Activated CD4-positive, alpha-beta memory T cell treated with anti-CD3 and anti-CD28 coated beads, Interleukin-2, amount 10 ng/mL, durations not matched to agents 7 days and 5 days (primary cell): Measurements from ENCODE around the gene EMSY. TPM values are rescaled to one million over a fixed set of nuclear protein-coding genes. Genes with fewer than 3 reads are reported as not detected.
A peak's percentile ranks its signal among the peaks of the same experiment; 100 is the strongest.

Experiments used
- CTCF ChIA-PET: fragments of 350-600 bp; sonication (Branson Sonifier 250); formaldehyde crosslinking; loops from one replicate; lab custom pipeline; 2021; ENCODE audit warnings: antibody characterized with exemption, inconsistent platforms; lab: Charles Lee
- POLR2A ChIA-PET: fragments of 350-600 bp; sonication (Branson Sonifier 250); formaldehyde crosslinking; loops from one replicate; lab custom pipeline; 2021; ENCODE audit warnings: antibody characterized with exemption; lab: Charles Lee
- DNase-seq: peaks from one replicate; pipeline ENCODE4 v3.0.0-alpha.2; 2020
- H3K27ac Mint-ChIP-seq: one replicate; pipeline ENCODE4 v1.8.0; 2021; ENCODE audit warnings: mild to moderate bottlenecking, mixed read lengths
- H3K27me3 Mint-ChIP-seq: one replicate; pipeline ENCODE4 v1.8.0; 2021; ENCODE audit warnings: mixed read lengths
- H3K36me3 Mint-ChIP-seq: one replicate; pipeline ENCODE4 v1.8.0; 2021; ENCODE audit warnings: low read depth, mixed read lengths
- H3K4me1 Mint-ChIP-seq: one replicate; pipeline ENCODE4 v1.8.0; 2021; ENCODE audit warnings: mixed read lengths
- H3K4me3 Mint-ChIP-seq: one replicate; pipeline ENCODE4 v1.8.0; 2021; ENCODE audit warnings: mild to moderate bottlenecking, mixed read lengths
- H3K9me3 Mint-ChIP-seq: one replicate; pipeline ENCODE4 v1.8.0; 2021; ENCODE audit warnings: mixed read lengths
- total RNA-seq, 2 experiments: library from RNA; stranded (reverse); gene quantifications; one replicate each; pipeline ENCODE4 v1.2.3, GENCODE V29; 2021

The EMSY gene
- total RNA-seq, 2 experiments from 2014 or later, result 33.9 to 35.5 TPM

- no peak overlapping the region for H3K27ac Mint-ChIP-seq
- H3K4me1 Mint-ChIP-seq, result peaks cover 44% of the 10 kb centered on the region
- H3K4me3 Mint-ChIP-seq, result no peak overlapping the region
- peaks cover 6% of the 10 kb centered on the region for H3K9me3 Mint-ChIP-seq
- H3K36me3 Mint-ChIP-seq, result peaks cover 8% of the 10 kb centered on the region
- peaks cover 3% of the 10 kb centered on the region for H3K27me3 Mint-ChIP-seq
- ChIA-PET POLR2A (interaction anchor here (1.3 to 1.6 kb wide), 2 partner anchors 10 to 86 kb away, joined by 4 to 9 read pairs; no protein-coding TSS in a partner anchor), CTCF (interaction anchor here (0.6 to 2.0 kb wide), 14 partner anchors 9 to 181 kb away, joined by 3 to 13 read pairs (median 4); no protein-coding TSS in a partner anchor)
- DNase-seq, result peak; percentile 21
These were observed 153.6 kb downstream of the EMSY start for GRCh38 chr11:76598426-76598839.

- H3K9me3 Mint-ChIP-seq, result peaks cover 5% of the 10 kb centered on the region
- ChIA-PET POLR2A (interaction anchor here (0.6 to 1.6 kb wide), 3 partner anchors 11 to 85 kb away, joined by 3 to 9 read pairs (median 4); no protein-coding TSS in a partner anchor), CTCF (interaction anchor here (0.6 to 2.0 kb wide), 14 partner anchors 8 to 180 kb away, joined by 3 to 13 read pairs (median 4); no protein-coding TSS in a partner anchor)
- DNase-seq, result peak; percentile 16
- H3K4me3 Mint-ChIP-seq, result no peak overlapping the region
- H3K27me3 Mint-ChIP-seq, result peaks cover 1% of the 10 kb centered on the region
- peaks cover 8% of the 10 kb centered on the region for H3K36me3 Mint-ChIP-seq
- H3K4me1 Mint-ChIP-seq, result peaks cover 39% of the 10 kb centered on the region
- H3K27ac Mint-ChIP-seq, result no peak overlapping the region
These were observed 154.5 kb downstream of the EMSY start for GRCh38 chr11:76599041-76600013.

DNA sequence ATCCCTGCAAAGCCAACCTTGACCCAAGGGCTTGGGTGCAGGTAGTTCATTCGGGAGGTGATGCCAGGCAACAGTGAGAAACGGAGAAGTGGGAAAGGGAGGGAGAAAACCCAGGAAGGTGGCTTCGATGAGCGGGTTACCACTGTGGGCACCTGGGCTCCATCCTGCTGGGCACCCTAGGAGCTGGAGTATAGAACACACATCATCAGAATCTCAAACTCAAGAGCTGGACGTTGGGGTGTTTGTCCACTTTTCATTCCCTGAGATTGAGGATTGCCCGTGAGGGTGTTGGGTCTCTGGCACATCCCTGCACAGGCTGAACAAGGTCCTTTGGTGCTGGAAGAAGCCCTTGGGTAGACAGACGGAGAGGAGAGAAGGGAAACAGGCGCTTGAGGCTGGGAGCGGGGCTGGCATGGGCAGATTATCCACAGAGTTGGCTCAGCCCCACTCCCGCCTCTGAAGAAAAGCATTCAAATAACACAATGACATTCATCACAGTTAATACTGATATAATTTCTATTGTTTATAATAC, 155.4 kb downstream of the EMSY start:
- ChIA-PET POLR2A (interaction anchor here (0.6 kb wide), 1 partner anchor 12 kb away, joined by 3 read pairs; no protein-coding TSS in a partner anchor), CTCF (interaction anchor here (2.0 kb wide), 1 partner anchor 11 kb away, joined by 6 read pairs; no protein-coding TSS in a partner anchor)
- Mint-ChIP-seq H3K27ac (no peak overlapping the region), H3K36me3 (peaks cover under 1% of the 10 kb centered on the region), H3K9me3 (no peaks in the 10 kb centered on the region), H3K27me3 (no peaks in the 10 kb centered on the region), H3K4me1 (peaks cover 30% of the 10 kb centered on the region), H3K4me3 (no peak overlapping the region)
- no peak for DNase-seq

DNA sequence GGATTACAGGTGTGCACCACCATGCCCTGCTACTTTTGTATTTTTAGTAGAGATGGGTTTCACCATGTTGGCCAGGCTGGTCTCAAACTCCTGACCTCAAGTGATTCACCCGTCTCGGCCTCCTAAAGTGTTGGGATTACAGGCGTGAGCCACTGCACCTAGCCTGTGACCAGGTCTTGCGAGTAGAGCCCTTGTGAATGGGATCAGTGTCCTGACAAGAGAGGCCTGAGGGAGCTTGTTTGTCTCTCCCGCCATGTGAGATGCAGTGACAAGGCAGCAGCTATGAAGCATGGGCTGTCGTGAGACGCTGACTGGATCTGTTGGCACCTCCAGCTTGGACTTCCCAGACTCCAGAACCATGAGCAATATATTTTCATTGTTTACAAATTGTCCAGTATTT, 156.5 kb downstream of the EMSY start:
- no peak for DNase-seq
- Mint-ChIP-seq H3K9me3 (no peaks in the 10 kb centered on the region), H3K36me3 (no peaks in the 10 kb centered on the region), H3K27ac (no peak overlapping the region), H3K27me3 (no peaks in the 10 kb centered on the region), H3K4me1 (peaks cover 25% of the 10 kb centered on the region), H3K4me3 (no peak overlapping the region)
- POLR2A ChIA-PET, result no interaction called here
- CTCF ChIA-PET, result no interaction called here

DNA sequence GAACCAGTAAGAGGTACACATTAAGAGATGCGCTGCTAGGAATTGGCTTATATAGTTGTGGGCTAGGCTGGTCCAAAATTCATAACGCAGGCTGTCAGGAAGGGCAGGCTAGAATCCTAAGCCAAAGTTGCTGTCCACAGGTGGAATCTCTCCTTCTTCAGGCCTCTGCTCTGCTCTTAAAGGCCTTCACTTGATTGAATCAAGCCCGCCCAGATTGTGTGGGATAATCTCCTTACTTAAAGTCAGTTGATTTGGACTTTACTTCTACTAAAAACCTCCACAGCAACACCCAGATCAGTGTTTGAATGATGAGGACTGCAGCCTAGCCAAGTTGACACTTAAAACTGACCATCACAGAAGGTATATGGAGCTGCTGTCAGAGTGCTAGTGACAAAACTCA, 156.9 kb downstream of the EMSY start:
- no peak overlapping the region for H3K4me3 Mint-ChIP-seq
- CTCF ChIA-PET, result no interaction called here
- POLR2A ChIA-PET, result no interaction called here
- H3K27ac Mint-ChIP-seq, result no peak overlapping the region
- no peak for DNase-seq
- H3K9me3 Mint-ChIP-seq, result no peaks in the 10 kb centered on the region
- H3K36me3 Mint-ChIP-seq, result no peaks in the 10 kb centered on the region
- no peaks in the 10 kb centered on the region for H3K27me3 Mint-ChIP-seq
- H3K4me1 Mint-ChIP-seq, result peaks cover 22% of the 10 kb centered on the region

DNA sequence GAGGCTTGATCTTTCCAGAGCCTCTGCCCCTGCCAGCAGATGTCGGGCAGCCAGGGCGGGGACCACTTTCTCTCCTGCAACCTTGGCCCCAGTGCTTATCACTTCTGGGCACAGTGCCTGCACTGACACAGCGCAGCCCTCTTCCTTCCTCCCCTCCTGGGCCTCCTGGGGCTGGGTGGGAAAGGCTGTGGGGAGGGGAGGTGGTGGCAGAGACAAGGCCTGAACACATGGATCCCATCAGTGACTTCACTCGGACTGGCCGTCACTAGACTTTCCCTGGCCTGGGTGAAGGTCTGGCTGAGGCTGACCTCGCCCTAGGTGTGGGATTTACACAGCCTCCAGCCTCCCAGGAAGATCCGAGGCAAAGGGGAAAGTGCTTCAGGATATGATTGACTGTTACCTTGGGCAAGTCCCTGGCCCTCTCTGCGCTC, 157.6 kb downstream of the EMSY start:
- peak; percentile 12 for DNase-seq
- Mint-ChIP-seq H3K27me3 (no peaks in the 10 kb centered on the region), H3K4me3 (no peak overlapping the region), H3K27ac (no peak overlapping the region), H3K36me3 (no peaks in the 10 kb centered on the region), H3K9me3 (no peaks in the 10 kb centered on the region), H3K4me1 (peaks cover 17% of the 10 kb centered on the region)
- ChIA-PET CTCF (no interaction called here), POLR2A (no interaction called here)

Other genes starting within 250 kb of the EMSY start
- gene WNT11, start 238.5 kb upstream of the EMSY start, total RNA-seq, result under 1 TPM in 1 of 2 experiments, not detected in 1; 0.20 TPM
- 10 to 100 TPM; 51.1 to 52.9 TPM for gene THAP12, start 63.9 kb upstream of the EMSY start, total RNA-seq
- gene GVQW3, start 63.7 kb upstream of the EMSY start, total RNA-seq, result 1 to 10 TPM; 2.8 to 3.7 TPM
- gene LRRC32, start 225.7 kb downstream of the EMSY start, total RNA-seq, result 1 to 10 TPM; 7.1 to 7.4 TPM